GM18861 (cell line): ENCODE data around the gene SCIN.
"Not testable (repeated sequence)": the region's sequence is repeated elsewhere in the genome, so short reads cannot be mapped to it uniquely, and the experiment has no call there.

ENCODE experiments used
- ATAC-seq: cut with Tn5 transposase; IDR thresholded peaks from one replicate; pipeline ENCODE4 v1.9.1; 2021; ENCODE audit not compliant: unreplicated experiment

SCIN gene

DNA sequence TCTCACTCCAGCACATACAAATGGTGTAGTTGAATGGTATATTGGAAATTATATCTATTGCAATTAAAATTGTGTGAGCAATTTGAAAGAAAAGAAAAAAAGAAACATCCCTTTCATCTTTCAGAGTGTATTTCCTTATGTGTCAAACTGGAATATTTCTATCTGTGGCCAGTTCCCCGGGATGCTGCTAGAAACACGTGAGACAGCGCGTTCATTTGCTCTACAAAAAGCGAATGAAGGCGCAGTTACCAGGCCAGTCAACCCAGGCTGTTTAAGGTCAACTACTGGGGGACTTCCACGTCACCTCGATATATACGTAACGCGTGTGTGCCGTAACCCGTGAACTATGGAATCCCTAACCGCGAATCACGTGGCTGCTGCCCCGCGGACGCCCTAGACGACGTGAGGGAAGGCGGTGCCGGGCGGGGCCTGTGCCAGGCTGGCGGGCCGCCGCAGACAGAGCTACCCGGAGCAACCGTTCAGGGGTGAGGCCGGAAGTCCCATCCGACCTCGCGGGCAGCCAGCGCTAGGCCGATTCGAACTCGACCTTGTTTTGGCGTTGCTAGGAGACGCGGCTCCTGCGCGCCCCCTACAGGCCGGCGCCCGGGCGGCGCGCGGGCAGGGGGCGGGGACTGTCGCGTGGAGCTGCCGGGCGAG is 115.8 kb downstream of the SCIN start:
- peak; percentile 83 for ATAC-seq

- peak; percentile 77 for ATAC-seq
Observed at GRCh38 chr7:12686891-12687717, 116.6 kb downstream of the SCIN start, which contains the start of gene ARL4A. TSS of gene ARL4A (plus strand) at chr7:12687633. CDS start at chr7:12688255, 622 bp downstream.

- ATAC-seq = no peak
Observed at GRCh38 chr7:12687718-12688171, 117.2 kb downstream of the SCIN start.

- ATAC-seq = not testable (repeated sequence)
Observed at GRCh38 chr7:12688485-12689170, 118.1 kb downstream of the SCIN start.

- ATAC-seq = no peak
Observed at GRCh38 chr7:12689451-12689850, 118.9 kb downstream of the SCIN start.

DNA sequence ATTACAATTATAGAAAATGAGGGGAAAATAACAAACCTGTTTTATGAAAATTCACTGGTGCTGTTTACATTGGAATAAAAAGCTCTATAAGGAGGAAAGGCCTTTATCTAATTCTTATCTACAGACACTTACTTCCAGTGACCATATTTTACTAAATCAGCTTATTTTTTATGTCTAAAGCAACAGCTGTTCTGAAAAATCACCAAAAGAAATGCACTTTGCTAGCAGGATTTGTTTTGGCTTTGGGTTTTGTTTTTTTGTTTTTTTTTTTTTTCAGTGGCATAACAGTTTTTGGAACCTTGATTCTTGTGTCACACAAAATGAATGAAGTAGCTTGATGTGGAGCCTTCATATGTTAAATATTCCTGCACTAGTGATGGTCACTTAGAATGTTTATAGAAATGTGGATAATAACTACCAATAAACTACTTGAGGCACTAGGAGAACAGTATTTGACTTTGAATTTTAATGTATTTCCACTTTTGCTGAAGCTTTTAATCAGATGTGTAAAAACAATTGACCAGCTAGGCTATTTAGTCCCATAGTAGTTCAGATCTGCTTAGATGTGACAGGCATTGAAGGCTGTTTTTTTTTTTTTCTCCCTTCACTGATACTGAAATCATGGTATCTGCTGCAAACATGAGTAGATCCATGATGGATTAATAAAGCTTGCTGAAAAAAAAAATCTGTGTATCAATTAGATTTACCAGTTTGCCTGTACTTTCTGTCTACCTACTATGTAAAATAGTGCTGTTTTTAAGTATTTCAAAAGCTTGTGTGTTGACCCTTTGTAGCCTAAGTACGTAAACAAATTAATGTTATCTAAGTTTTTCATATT is 119.7 kb downstream of the SCIN start:
- ATAC-seq = no peak

DNA sequence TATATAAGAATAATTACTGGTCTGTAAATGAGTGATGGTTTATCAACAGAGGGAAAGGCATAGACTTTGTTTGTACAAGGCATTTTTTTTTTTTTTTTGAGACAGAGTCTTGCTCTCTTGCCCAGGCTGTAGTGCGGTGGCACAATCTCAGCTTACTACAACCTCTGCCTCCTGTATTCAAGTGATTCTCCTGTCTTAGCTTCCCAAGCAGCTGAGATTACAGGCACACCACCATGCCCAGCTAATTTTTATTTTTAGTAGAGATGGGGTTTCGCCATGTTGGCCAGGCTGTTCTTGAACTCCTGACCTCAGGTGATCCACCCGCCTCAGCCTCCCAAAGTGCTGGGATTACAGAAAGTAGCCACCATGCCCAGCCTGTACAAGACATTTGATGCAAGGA is 120.9 kb downstream of the SCIN start:
- ATAC-seq = not testable (repeated sequence)

DNA sequence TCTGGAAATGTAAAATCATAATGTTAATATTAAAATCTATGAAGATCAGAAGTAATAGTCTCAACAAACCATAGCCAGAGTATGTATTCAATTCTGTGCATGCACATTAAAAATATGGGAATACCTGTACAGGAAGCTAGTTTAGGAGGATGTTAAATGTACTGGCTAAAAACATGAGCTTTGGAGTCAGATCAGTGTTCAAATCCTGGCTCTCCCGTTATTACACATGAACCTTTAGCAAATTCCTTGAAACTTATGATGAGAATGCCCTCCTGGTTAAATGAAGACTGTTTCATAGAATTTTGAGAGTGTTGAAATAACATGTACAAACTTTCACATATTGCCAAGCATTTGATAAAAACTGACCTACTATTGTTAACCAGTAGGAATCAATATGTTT is 121.5 kb downstream of the SCIN start:
- no peak for ATAC-seq

- ATAC-seq = no peak
Observed at GRCh38 chr7:12692479-12693259, 122.1 kb downstream of the SCIN start.

DNA sequence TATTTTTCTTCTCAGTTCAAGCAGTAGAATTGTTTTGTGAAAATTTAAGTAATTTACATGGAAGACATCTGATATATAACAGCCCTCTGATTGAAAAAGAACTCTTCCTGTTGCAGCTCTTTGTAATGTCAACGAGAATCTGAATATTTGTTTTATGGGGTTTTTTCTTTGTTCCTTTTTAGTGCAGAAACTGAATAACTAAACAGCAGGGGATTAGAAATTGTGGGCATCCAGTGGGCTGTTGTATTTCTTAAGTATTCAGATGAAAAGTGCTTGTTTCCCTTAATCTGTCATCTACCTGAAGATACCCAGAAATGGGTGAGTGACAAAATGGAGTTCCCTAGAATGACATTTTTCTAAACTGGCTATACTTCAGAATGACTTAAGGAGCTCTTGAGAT is 124.3 kb downstream of the SCIN start:
- no peak for ATAC-seq

DNA sequence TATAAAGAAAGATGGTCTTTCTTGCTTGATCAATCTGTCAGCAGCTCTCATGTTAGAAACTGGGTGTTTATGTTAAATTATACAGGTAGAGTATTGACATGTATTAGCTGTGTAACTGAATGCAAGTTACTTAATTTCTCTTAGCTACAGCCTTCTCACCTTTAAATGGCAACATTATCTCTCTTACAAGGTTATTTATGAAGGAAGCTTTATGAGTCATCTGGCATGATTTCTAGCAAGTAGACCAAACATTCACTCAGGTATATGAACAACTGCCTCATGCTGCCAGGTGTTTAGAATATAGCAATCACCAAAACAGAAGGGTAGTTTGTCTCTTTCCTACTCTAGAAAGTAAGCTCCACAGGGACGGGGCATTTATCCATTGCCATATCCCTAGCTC is 125.4 kb downstream of the SCIN start:
- no peak for ATAC-seq

DNA sequence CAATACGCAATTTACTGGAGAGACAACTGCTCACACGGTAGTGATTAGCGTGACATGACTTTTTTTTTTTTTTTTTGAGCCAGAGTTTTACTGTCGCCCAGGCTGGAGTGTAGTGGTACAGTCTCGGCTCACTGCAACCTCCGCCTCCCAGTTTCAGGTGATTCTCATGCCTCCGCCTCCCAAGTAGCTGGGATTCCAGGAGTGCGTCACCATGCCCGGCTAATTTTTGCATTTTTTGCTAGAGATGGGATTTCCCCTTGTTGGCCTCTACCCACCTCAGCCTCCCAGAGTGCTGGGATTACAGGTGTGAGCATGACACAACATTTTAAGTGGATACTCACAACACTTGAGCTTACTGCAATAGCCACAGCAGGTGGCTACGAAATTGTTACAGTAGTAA is 128.8 kb downstream of the SCIN start:
- ATAC-seq = no peak

DNA sequence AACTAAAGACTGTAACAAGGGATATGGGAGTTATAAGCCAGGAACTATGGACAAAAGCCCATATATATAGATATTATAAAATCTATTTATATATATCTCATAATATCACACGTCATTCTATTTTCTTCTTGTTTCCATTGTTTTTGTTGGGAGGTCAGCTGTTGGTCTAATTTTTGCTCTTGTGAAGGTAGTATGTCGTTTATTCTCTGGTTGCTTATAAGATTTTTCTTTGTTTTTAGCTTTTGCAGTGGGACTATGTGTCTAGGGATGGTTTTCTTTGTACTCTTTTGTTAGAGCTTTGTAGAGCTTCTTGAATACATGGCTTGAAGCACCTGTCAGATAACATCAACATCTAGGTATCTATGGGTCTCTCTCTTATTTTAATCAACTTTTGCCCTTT is 130.9 kb downstream of the SCIN start:
- no peak for ATAC-seq

DNA sequence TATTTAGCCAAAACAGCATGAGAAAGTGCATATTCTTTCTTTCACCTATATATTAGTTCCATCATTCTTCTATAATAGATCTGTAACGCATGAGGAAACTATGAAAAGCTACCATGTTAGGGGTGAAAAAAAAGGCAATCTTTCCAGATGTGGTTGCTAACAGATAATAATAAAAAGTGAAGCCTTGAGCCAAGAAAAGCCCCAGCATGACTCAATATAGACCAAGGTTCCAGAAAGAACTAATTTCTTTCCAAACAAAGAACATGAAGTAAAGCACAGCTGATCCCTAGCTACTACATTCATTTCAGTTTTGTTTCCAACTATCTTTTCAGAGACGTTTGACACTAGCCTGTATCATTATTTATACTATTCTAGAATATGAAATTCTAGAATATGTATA is 133.4 kb downstream of the SCIN start:
- no peak for ATAC-seq

- ATAC-seq = no peak
Observed at GRCh38 chr7:12705878-12706277, 135.4 kb downstream of the SCIN start.

DNA sequence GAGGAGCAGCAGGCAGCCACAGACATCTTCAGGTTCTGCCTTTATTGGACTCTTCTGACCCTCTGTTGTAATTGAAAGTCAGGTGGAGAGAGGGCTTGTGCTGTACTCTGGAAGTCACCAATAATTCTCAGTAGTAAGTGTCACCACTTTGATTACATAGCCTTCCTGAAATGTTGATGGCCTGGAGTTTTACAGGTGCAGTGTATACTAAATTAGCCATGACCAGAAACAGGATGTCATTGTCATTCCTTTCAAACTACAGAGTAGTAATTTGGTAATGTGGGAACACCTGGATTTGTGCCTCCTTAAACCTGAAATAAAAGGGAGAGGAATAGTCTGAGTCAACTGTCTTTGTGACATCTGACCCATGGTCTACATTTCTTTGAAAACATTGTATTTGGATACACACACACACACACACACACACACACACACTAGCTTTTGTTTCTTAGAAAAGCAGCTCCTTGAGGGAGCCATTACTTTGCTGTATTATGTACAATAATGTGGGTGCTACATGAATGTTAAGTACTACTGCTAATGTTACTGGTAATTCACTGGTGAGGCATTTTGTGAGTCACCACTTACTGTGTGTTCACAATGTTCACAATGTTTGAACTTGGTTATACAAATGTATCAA is 136.5 kb downstream of the SCIN start:
- ATAC-seq = no peak

GRCh38 chr7:12708314-12708713 is 137.8 kb downstream of the SCIN start:
- ATAC-seq = no peak
